Lower leg skin (tissue), 3 donors: ENCODE measurements around the gene HSD17B2.

Source experiments
- CTCF ChIP-seq, 3 donors: fragments of 450-650 bp; IDR thresholded peaks; one replicate each; pipeline ENCODE4 v1.5.1; 2016; ENCODE audit warnings: antibody characterized with exemption in 3 of 3, mild to moderate bottlenecking in 3 of 3, moderate library complexity in 2 of 3
- POLR2A ChIP-seq, 2 donors: fragments of 450-650 bp; IDR thresholded peaks; one replicate each; pipeline ENCODE4 v1.6.1; 2016 to 2017; ENCODE audit warnings: antibody characterized with exemption in 2 of 2, mild to moderate bottlenecking in 1 of 2, moderate library complexity in 1 of 2

GRCh38 chr16:82055728-82056549, 20.9 kb downstream of the HSD17B2 start:
- TF ChIP-seq POLR2A (IDR thresholded peaks at IDR 0.05): no peak
- no peak for TF ChIP-seq CTCF (IDR thresholded peaks at IDR 0.05)
